Activated CD4-positive, alpha-beta T cell treated with anti-CD3 and anti-CD28 coated beads for 4 hours (primary cell): ENCODE measurements around the gene MID1.

Experiments
- DNase-seq, 2 donors: peaks; one replicate each; pipeline ENCODE4 v3.0.0-alpha.2; 2020

MID1 gene, protein sequence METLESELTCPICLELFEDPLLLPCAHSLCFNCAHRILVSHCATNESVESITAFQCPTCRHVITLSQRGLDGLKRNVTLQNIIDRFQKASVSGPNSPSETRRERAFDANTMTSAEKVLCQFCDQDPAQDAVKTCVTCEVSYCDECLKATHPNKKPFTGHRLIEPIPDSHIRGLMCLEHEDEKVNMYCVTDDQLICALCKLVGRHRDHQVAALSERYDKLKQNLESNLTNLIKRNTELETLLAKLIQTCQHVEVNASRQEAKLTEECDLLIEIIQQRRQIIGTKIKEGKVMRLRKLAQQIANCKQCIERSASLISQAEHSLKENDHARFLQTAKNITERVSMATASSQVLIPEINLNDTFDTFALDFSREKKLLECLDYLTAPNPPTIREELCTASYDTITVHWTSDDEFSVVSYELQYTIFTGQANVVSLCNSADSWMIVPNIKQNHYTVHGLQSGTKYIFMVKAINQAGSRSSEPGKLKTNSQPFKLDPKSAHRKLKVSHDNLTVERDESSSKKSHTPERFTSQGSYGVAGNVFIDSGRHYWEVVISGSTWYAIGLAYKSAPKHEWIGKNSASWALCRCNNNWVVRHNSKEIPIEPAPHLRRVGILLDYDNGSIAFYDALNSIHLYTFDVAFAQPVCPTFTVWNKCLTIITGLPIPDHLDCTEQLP

DNA sequence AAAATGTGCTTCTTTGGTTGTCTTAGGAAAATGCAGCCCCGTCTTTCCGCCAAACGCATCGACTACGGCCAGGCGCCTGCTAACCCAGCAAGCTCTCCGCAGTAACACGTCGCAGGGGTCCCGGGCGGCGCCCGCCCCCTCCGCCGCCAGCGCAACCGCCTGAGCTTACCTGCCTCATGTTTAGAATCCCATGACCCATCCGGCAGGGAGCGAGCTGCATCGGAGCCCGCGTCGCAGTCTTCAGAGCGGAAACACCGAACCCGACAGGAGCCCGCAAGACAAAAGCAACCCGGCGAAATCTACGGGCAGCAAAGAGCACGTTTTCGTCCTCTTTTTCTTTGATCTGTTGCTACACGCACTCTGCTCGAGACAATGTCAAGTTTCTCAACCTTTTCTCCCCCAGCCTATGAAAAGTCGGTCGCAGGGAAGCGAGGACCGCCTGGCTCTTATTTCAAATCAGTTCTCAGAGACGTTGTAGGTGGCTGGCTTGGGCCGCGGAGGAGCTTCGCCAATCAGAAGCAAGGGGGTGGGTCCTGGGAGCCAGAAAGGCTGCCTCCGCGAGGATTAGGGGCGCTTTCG lies at the start of gene MID1:
MID1 (minus strand) TSS at position 465 of the 579 bp plus-strand sequence. CDS start 53,038 bp downstream, outside the sequence.
- DNase-seq, result no peak

DNA sequence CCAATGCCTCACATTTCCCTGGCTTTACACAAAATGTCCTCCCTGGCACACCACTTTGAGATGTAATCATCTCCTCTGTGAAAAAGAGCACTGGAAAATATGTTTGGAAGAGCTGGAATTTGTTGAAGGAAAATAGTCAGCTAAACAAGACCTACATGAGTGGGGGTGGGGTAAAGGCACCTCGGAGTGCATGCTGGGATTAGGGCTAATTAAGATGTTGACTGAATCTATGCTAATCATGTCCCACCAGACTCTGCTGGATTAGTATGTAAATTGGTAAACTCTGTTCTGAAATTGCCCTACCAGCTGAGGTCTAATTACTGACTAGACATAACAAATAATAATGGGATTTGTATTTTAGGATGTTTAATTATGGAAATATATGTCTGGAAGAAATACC lies 46.8 kb upstream of the MID1 start:
- no peak for DNase-seq

DNA sequence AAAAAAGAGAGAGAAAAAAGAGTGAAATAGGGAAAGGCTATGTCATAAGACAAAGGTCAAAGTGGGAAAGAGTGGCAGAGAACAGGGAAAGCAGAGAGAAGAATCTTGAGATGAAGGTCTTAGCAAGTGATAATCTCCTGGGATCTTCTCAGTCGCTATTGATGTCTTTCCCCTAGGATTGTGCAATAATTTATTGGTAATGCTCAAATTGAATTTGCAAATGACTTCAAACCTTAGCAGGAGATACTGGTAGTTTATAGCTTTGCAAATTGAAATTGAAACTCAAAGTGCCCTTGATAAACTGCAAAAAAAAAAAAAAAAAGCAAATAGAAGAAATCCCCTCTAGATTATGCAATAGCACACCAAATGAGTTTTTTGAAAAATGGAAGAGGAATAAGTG lies 45.7 kb upstream of the MID1 start:
- no peak for DNase-seq

DNA sequence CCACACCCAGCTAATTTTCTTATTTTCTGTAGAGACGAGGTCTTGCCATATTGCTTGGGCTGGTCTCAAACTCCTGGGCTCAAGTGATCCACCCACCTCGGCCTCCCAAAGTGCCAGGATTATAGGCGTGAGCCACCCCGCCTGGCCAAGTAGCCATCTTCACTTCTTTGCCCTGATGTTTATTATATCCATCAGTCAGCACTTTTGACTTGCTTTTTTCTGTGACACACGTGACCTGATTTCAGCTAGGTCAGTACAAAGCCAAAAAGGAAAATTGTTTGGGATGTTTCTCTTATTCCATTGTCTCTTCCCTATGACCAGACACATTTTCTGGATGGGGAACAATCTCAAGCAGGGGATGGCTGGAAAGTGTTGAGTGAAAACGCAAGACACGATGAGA lies 45.3 kb upstream of the MID1 start:
- DNase-seq, result no peak

DNA sequence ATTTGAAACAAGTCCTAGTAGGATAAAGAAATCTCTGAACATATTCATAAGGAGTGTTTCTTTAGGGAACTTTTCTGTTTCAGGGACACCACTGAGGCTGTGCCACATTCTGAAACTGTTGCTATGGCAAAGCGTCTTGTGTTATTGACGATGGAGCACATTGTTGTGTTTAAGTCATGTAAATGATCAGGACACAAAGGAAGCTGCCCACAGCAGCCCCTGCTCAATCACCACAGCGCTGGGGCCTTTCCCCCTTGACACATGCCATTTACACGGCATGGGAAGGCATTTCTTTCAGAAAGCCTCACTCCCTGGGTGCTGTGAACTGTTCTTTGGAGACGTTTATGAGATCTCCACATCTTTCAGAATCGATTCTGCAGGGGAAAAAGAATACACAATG lies 39.8 kb upstream of the MID1 start:
- no peak for DNase-seq

DNA sequence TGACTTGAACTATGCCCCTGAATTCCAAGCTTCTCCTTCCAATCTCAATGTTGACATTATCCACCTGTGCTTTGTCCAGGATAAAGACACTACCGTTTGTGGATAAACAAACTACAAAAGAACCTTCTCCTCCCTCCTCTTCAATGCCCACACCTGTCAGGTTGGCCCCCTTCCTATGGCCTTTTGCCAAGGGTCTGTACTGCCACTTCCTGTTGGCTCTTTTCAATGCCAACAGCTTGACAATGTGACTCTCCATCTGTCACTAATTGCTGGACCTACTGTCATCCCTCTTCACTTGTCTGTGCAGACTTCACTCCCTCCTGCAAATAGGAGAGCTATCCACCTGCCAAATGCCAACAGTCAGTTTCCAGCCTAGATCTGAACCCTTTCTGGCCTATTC lies 35.8 kb upstream of the MID1 start:
- no peak for DNase-seq

DNA sequence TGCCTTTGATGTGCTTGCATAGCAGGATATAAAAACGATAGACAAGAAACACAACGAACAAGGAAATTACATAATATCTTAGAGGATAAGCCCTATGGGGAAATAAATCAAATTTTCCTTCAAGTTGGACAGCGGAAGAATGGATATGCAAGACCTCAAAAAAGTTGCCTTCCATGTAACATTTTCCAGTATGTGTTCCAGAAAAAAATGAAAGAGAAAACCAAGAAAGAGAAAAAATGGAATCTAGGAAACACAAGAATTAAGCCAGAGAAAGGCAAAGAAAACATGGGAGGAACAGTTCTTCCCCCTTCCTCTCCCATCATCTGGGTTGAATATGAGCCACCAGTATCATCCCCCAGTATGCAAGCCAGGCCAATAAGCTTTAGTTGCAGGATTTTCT lies 34.6 kb upstream of the MID1 start:
- no peak for DNase-seq

DNA sequence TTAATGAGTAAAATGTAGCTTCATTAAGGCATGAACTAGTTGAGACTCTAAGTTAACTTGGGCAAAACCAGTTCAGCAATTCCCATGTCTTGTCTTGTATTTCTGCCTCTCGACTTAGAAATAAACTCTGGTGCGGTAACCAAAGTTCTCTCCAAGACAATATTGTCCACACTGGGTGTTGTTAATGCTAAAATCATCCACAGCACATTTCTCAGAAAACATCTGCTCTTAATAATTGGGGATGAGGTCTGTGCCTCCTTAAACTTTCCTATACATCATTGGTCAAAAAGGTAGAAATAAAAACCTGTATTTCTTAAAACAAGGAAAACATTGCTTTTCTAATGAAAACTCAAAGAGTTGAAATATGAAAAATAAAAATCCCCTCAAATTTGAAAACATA lies 32.9 kb upstream of the MID1 start:
- DNase-seq, result no peak

DNA sequence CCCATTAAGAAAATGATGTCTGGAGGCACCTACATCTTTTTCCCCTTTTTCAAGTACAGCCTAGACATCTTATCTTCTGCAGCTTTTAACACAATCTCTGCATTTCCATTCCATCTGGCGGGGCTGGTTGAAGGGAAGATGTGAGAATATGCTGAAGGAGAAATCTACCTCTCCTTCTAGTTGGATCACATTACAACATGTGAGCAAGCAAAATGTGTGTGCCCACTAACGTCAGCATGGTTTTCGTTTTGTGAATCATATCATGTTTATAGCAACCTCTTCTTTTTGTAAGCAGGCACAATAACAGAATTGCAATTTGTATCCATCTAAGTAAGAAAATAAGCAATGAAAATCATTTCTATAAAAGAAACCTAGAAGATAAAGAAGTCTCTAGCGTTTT lies 28.9 kb upstream of the MID1 start:
- no peak for DNase-seq

DNA sequence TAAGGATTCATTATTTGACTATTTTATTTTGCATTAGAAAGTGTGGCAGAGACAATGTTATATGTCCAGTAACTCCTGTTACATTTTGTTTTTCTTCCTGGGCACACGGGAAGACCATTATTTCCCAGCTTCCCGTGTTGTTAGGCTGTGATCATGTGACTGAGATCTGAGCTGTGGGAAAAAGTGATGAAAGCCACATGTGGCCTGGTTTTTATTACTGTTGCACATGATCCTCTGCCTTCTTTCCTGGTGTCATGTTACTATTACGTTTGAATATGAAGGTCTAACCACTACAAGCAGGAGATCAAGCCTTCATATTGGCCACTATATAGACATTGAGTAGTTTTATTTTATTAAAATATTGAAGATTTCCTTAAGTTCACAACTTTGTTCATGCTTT lies 28.2 kb upstream of the MID1 start:
- no peak for DNase-seq

DNA sequence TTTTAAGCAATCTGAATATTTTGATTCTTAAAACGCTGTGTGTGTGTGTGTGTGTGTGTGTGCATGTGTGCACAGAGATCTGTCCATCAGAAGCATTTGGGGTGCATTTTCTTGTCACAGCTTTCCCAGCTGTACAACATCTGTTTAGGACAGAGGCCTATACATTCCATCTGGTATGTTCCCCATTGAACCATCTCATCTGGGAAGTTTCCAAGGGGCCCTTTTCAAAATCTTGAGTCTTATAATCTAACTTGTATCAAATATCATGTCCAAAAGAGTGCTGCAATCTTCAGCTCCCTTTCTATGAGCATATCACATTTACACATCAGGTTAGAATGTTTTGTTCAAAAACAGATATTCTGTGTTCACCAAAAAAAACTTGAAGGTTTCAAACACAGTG lies 16.5 kb upstream of the MID1 start:
- no peak for DNase-seq

DNA sequence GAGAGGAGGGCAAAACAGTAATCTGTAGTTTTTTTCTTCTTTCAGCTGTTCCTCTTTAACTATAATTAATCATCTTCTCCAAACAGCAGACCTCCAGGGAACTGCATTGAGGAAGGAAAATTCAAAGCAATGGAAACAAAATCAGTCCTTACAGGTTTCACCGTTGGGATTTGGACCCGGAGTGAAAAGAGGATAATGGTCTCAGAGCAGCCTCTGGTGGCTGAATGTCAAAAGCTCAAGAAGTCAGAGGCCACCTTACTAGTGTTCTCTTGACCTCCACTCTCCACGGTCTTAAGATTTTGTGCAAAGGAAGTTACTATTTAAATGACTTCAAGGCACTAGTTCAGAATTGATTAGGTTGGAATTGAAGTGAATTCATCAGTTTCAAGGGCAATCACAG lies 16.0 kb upstream of the MID1 start:
- DNase-seq, result no peak

DNA sequence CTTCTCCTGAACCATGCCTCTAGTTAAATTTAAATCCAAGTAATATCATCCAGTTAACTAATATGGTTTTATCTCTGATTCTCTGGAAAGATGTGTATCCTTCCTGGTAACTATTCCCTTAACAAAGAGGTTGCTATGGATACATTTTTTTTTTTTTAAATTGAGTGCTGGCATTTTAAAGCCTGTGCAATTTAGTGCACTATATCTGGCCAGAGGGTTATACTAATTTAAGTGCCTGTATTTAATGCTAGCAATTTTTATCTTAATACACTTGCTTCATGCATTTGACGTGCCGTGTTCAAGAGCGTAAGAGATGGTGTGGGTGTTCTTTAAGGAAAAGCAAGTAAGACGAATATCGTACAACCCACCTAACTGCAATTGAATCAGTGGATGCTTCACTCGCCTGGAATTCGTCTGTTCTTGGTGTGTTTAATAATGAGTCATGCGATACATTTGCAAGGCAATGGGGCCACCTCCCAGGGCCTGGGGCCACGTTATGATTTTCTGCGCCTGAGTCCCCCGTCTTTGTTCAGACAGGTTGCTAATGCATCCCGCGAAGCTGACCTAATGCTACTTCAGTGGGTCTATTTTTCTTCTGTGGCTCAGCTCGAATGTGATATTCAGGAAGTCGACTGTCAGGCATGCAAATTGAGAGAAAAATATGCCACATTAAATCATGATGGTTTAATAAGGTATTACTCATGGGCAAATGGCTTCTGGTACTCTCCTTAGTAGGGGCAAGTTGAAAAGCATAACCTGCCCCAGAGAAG lies 14.2 kb upstream of the MID1 start:
- no peak for DNase-seq

DNA sequence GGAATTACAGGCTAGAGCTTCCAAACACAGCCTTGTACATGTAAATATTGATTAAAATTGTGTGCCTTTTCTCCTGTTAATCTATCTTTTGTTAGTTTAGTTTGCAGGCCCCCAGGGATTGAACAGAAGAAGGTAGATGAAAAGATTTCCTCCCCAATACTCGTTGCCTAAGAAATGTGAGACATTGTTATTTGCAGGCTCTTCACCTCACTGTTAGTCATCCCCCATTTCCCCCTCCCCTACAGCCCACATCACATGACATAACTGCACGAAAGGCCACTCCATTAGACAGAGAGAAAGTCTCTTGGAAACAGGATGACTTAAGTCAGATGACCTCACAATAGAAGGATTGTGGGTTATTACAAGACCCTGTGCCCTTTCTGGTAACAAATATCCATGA lies 13.3 kb upstream of the MID1 start:
- DNase-seq, result no peak

DNA sequence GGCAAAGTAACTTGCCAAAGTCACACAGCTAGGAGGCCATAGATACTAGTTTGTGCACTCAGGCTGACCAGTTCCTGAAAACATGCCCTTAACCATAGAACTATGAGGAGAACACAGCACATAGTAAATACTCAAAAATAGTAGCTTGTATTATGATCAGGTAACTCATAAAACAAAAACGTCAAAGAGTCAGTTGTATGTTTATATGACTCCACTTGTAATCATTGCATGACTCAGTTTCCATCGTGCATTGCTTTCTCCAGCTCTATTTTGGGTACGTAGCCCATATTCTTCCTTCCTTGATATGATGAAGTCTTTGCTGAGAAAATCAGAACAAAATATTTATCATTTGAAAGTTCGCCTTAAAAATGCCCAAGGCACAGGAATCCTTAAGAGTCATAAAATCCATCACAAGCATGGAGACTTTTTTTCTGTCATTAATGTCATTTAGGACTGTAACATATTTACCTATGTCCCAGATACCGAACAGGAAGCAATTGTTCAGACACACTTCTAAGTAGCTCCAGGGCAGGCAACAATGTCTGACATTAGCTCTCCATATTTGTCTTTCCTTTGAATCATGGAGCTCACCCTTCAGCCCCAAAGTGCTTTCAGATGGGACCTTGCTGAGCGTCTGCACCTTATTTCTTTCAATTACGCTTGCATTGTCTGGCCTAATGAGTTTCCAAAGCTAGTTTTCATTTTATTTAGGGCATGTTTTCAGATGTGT lies 11.2 kb upstream of the MID1 start:
- DNase-seq, result no peak

DNA sequence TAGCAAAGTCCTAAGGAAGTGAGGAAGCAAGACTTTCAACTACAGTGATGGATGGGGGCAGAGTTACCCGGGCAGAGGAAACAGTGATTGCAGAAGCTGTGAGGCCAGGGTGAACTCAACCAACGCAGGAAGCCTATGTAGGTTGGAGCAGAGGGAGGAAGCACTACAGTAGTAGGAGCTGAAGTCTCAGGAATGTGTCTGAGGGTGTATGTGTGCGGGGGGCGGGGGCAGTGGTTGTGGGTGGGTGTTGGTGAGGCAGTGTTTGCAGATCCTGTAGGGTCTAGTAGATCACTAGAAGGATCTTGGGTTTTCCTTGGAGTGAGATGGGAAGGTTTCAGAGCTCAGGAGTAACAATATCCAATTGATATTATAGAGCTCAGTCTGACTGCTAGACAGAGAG lies 9.9 kb upstream of the MID1 start:
- no peak for DNase-seq

DNA sequence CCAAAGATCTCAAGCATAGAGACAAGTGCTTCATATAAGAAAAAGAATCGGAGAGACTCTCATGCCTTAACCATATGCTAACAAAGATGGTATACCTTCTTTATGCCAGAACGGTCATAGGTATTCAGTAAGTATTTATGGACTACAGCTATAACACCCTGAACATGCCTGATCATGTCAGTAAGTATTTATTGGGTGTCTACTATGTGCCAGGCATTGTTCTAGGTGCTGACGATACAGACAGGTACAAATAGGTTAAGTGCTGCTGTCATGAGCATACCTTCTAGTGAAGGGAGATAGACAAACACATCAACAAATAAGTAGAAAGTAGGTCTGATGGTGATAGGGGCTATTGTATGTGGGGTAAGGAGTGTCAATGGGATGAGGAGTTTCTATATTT lies 9.5 kb upstream of the MID1 start:
- DNase-seq, result no peak

DNA sequence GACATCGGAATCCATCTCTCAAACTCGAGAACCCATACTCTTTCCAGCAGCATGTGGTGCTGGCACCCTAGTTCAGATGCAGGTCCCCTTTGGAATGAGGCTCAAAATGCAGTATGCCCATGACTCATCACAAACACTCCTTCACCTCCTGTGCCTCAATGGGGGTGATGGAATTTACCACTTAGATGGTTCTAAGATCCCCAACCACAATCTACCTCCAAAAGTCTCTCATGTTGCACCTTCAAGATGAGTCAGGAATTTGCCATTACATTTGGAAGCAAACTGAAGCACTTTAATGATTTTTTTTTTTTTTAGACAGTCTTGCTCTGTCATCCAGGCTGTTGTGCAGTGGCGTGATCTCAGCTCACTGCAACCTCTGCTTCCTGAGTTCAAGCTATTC lies 8.5 kb upstream of the MID1 start:
- DNase-seq, result no peak

DNA sequence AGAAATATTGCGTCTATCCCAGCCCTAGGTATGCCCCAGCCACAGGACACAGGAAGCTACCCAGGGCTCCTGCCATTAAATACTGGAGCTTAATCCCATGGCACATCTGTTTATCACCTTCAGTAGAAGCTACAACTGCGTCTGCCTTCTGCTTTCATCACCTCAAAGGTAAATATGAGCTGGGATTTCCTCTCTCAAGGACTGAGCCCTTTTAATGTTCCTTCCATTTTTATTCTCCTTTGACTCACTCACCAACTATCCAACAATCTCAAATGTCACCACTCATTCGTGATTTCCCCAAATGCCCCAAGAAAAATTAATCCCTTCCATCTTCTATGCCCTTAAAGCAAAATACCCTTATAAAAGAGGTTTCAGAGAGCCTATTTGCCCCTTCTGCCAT lies 1.8 kb upstream of the MID1 start:
- no peak for DNase-seq

DNA sequence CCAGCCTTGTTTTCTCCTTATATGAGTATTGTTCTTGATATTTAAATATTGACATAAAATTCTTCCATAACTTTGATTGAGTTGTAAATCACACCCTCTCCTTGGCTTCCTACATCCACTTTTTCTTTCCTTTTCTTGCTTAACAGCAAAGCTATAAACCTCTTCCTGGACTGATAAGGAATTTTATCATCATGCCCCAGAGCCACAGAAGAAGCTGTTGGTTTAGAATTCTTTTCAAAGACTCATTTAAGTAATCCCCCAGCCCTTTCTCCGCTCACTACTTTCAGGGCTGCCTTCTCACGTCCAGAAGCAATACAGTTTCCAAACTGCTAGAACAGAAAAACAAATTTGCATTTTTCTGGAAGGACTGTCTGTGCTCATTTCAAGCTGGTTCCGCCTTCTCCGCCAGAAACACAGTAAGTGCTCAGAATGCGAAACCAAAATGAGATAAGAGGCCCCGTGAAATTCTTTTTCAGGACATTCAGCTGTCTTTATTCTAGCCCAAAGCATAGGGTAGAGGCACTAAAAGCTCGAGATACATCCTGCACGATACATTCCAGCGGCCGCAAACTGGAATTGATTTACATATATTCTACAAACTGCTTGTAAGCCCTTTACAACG lies 849 bp downstream of the MID1 start:
- no peak for DNase-seq

DNA sequence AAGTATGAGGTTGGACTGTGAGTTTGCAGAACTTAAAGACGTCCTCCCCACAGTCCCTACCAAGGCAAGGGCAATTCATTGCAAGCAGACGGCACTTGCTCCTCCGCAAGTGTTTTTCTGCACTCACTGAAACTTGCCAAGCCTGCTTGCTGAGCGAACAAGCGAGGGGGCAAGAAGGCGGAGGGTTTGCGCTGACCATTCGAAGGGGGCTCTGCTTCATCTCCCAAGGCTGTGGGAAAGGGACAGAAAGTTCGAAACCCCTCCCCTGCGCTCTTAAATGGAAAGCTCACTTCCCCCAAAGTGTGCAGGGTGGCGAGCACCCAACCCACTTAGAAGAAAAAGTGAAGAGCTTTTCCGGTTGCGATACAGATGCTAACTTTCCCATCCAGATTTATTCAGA lies 1.4 kb downstream of the MID1 start:
- no peak for DNase-seq

DNA sequence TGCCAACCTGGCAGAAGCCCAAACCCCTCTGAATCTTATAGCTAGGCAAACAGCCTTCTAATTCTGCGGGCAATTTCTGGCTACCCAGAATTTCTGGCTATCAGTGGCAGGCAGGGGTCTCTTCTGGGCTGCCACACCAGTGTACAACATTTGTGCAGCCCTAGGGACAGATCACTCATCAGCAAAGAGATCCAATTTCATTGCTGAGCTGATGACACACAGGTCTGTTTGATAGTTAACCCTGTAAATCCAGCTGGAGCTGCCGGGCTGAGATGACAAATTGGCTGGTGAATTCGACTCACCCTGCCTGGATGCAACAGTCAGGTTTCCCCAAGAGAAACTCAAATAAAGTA lies 2.4 kb downstream of the MID1 start:
- no peak for DNase-seq
